ENCODE results near the gene ZGRF1. TPM values are rescaled to one million over a fixed set of nuclear protein-coding genes. Genes with fewer than 3 reads are reported as not detected.
"Not testable (repeated sequence)": the region's sequence is repeated elsewhere in the genome, so short reads cannot be mapped to it uniquely, and the experiment has no call there.

The ZGRF1 gene
- total RNA-seq, 1 donor from 2014 or later = 4.2 TPM

DNA sequence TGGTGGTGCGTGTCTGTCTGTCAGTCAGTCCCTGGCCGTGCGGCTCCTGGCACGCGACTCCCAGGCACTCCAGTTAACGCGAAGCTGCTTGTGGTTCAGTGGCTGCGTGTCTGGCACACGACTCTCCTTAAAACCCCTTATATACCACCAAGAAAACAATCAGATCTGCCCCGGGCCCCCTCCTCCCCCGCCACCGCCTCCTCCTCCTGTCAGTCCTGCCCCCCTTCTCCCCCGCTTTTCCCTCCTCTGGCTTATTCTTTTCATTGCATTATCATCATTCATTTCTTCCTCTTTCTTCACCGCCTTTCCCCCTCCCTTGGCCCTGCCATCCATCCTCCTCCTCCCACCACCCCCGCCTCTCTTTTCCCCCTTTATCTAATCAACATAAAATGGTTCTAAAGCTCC is 120.6 kb downstream of the ZGRF1 start, which contains the start of gene NEUROG2:
Gene NEUROG2 (minus strand): TSS at position 115 of the 405 bp plus-strand sequence. CDS start 705 bp downstream, outside the sequence.
- DNase-seq (ENCODE audit: low read depth in 2 of 2) = no peak

DNA sequence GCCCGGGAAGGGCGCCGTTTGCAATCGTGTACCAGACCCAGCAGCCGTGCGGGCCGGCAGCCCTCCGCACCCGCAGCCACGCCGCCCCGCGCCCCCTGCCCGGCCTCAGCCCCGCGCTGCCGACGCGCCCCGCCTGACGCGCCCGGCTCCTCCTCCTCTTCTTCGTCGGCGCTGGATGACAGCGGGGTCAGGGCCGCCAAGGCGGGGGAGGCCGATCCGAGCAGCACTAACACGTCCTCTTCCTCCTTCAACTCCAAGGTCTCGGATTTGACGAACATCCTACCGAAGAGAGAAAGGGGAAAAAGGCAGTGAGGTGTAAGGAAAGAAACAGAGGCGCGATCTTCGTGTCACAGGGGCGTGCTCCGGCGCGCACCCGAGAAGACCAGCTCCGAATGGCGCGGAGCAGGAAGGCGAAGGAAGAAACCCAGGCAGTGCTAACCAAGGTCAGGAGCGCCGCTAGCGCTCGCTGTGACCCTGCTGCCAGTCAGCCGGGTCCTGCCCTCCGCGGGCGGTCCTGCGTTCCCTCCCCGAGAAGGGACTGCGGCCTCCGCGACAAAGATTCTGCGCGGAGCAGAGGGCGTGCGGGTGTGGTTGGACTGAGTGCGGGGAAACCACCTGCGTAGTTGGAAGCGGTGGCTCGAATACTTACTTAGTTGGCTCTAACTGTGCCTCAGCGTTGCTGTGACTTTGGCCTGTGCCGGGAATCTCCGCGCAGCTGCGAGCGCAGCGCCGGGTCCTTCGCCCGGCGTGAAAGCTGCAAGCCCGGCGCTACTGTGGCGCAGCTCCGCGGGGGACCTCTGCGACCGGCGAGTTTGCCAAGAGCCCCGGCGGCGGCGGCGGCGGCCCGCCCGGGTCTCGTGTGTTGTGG is 121.3 kb downstream of the ZGRF1 start:
- peak; percentile 39 to 49 for DNase-seq (ENCODE audit: low read depth in 2 of 2)

DNA sequence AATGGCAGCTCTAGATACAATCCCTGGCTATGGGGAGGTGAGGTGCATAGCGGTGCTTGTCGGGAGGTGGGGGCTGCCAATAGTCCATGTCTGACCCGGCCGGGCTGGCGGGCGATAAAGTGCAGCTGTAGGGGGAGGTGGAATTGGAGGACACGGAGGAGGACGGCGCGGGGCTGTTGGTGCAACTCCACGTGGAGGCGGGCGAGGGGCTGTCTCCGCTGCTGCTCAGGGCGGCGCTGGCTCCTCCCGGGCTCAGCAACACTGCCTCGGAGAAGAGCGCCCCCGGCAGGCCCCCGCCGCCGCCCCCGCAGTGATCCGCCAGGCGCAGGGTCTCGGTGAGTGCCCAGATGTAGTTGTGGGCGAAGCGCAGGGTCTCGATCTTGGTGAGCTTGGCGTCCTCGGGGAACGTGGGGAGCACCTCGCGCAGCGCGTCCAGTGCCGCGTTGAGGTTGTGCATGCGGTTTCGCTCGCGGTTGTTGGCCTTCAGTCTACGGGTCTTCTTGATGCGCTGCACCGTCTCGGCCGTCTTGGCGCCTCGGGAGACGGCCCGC is 122.0 kb downstream of the ZGRF1 start:
- peak in 1 of 2 donors; percentile 14 for DNase-seq (ENCODE audit: low read depth in 2 of 2)

DNA sequence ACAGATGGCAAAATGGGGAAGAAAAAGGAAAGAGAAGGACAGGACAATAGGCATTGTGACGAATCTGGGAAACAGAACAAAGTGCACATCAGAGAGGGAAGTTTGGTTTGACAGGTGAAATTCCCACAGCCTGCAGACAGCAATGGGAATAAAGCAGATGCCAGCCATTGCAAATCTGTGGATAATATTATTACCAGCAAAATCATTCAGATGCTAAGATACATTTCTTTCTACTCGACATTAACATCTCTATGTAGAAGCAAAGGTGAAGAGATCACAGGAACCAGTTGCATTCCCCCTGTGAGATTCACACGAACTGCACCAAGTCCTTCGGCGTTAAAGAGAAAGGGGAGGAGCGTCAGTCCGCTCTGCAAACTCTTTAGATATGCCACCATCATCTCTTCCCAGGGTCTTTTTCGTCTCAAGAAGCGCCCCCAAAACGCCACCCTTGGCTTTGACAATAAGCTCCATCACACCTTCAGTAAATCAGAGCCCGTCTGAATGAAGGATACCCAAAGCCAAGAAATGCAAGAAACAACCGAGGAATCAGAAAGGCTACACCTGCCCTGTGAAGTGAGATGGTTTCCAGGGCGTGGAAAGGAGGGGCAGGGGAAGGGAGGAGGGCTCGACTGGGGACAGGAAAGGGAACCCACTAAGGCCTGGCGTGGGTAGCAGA is 122.6 kb downstream of the ZGRF1 start:
- DNase-seq (ENCODE audit: low read depth in 2 of 2) = no peak

DNA sequence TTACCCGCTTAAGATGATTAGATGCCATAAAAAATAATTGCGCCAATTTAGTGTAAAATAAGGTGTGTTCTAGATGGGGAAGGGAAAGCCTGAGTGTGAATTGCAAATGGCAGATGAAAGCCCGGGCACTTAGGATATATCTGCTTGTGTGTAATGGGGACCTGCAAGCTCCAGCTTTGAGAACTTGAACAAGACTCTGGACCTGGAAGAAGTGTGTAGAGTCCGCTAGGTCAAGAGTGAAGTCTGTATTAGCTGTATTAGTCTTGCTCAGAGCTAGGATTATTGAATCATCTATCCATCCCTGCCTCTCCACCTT is 124.9 kb downstream of the ZGRF1 start:
- DNase-seq (ENCODE audit: low read depth in 2 of 2) = no peak

DNA sequence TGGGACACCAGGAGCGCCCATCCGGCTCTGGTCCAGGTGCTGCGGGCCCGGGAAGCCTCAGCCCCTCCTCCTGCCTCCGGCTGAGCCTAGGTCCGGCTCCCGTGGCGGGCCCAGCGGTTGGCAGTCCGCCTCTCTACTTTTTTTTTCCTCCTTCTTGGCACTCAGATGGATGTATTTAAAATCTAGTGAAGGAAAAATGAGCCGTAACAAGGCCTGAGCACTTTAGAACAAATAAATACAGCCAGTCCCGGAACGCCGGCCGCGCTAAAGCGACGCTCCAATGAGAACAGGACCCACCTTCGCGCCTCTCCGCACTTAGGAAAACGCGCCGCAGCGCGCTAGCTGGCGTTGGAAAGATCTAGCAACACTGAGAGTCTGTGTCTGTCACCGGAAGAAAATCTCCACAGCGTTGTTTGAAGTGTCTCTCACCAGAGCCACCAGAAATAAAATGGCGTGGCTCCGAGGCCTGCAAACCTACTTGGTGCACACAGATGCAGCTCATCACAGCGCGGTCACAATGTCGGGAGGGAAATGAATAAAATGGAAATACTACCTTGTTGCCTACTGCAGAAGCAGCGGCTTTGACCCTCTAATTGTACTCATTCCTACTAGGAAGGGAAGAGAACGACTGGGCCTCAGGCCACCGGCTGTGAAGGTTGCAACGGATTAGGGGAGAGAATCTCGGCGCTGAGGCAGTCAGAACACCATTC is 125.5 kb downstream of the ZGRF1 start:
- no peak for DNase-seq (ENCODE audit: low read depth in 2 of 2)

GRCh38 chr4:112510291-112511092 is 126.2 kb downstream of the ZGRF1 start:
- DNase-seq (ENCODE audit: low read depth in 2 of 2) = no peak

DNA sequence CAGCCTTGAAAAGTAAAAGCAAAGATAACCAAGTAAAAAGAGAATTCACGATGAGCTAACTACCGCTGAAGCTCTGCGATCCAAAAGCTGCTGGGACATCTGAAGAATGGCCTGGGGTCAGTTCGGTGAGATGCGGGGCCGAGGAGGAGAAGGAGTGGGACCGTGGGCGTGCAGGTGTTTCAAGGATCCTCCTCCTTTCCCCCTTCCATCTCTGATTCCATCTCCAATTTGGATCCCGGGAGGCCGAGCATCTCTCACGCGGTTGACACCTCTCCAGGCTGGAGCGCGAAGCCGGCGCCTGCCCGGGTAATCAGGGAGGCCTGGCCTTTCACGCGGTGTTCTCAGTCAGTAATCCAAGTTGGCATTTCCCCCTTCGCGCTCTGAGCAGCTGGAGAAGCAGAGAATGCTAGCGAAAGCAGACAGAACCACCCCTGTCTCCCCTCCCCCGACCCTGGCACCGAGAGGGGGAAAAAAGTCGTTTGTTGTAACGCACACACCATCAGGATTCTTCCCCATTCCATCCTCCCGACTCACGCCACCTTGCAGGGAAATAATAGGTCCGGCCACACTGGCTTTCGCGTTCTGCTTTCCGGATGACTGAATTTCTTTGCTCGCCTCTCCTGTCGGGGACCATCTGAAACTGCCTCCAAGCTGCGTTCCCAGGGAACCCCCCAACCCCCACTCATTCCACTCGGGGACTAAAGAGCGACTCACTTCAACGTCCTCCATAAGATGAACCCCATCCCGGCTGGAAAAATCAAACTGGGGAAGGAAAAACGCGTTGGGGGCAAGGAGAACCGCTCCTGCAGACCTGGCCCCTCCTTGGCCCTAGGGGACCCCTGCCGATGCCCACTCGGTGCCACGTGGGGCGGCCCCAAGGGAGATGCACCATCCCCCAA is 127.2 kb downstream of the ZGRF1 start:
- DNase-seq (ENCODE audit: low read depth in 2 of 2) = no peak

GRCh38 chr4:112508356-112508755 is 128.4 kb downstream of the ZGRF1 start:
- DNase-seq (ENCODE audit: low read depth in 2 of 2) = no peak

- no peak for DNase-seq (ENCODE audit: low read depth in 2 of 2)
Observed at GRCh38 chr4:112504807-112505206, 131.9 kb downstream of the ZGRF1 start.

GRCh38 chr4:112502871-112503270 is 133.8 kb downstream of the ZGRF1 start:
- no peak for DNase-seq (ENCODE audit: low read depth in 2 of 2)

DNA sequence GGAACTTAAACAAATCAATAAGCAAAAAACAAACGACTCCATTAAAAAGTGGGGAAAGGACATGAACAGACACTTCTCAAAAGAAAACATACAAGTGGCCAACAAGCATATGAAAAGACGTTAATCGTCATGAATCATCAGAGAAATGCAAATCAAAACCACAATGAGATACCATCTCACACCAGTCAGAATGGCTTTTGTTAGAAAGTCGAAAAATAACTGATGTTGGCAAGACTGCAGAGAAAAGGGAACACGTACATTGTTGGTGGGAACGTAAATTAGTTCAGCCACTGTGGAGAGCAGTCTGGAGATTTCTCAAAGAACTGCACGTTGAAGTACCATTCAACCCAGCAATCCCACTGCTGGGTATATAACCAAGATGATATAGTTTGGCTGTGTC is 144.4 kb downstream of the ZGRF1 start:
- DNase-seq (ENCODE audit: low read depth in 2 of 2) = no peak

GRCh38 chr4:112490808-112491207 is 145.9 kb downstream of the ZGRF1 start:
- DNase-seq (ENCODE audit: low read depth in 2 of 2) = not testable (repeated sequence)

Other genes starting within 250 kb of the ZGRF1 start
- not detected in 2 replicates for gene NEUROG2, start 120.7 kb downstream of the ZGRF1 start, total RNA-seq
- 10.7 and 18.8 TPM in 2 replicates for gene LARP7, start 234 bp upstream of the ZGRF1 start, total RNA-seq

All from lung microvascular endothelial cell (primary cell).